Measurements from ENCODE around the gene UROD. TPM values are rescaled to one million over a fixed set of nuclear protein-coding genes. Genes with fewer than 3 reads are reported as not detected.
"Not testable (repeated sequence)": the region's sequence is repeated elsewhere in the genome, so short reads cannot be mapped to it uniquely, and the experiment has no call there.

UROD gene
- total RNA-seq, 2 experiments from 2014 or later, result 109 to 113 TPM

GRCh38 chr1:44995467-44996238 is 16.4 kb upstream of the UROD start:
- TF ChIP-seq CTCF (IDR thresholded peaks at IDR 0.05), result no peak
- no peak overlapping the region for H3K27ac Mint-ChIP-seq
- POLR2A ChIA-PET, result interaction anchor here (0.6 to 1.2 kb wide), 3 partner anchors 9 to 318 kb away, joined by 3 to 4 read pairs (median 3); partner anchors contain the start of gene UROD
- CTCF ChIA-PET, result interaction anchor here (1.7 kb wide), 1 partner anchor 9 kb away, joined by 4 read pairs; the partner anchor contains the start of gene EIF2B3
- no peak for ATAC-seq
- intact Hi-C loops (cut with micrococcal nuclease), result no loop called here
- H3K4me3 Mint-ChIP-seq, result no peak overlapping the region
- DNase-seq, result no peak
- H3K9me3 Mint-ChIP-seq, result no peaks in the 10 kb centered on the region
- H3K4me1 Mint-ChIP-seq (ENCODE audit: low read depth), result peaks cover under 1% of the 10 kb centered on the region
- no peaks in the 10 kb centered on the region for H3K27me3 Mint-ChIP-seq
- no peaks in the 10 kb centered on the region for H3K36me3 Mint-ChIP-seq (ENCODE audit: low read depth)

- H3K27me3 Mint-ChIP-seq, result no peaks in the 10 kb centered on the region
- intact Hi-C loops (cut with micrococcal nuclease), result no loop called here
- ATAC-seq, result no peak
- H3K36me3 Mint-ChIP-seq (ENCODE audit: low read depth), result peaks cover 6% of the 10 kb centered on the region
- ChIA-PET CTCF (interaction anchor here (0.7 to 1.1 kb wide), 2 partner anchors 12 to 32 kb away, joined by 3 read pairs; partner anchors contain the start of gene HECTD3), POLR2A (no interaction called here)
- H3K4me1 Mint-ChIP-seq (ENCODE audit: low read depth), result peaks cover 6% of the 10 kb centered on the region
- no peak overlapping the region for H3K4me3 Mint-ChIP-seq
- no peak for TF ChIP-seq CTCF (IDR thresholded peaks at IDR 0.05)
- no peak for DNase-seq
- H3K27ac Mint-ChIP-seq, result no peak overlapping the region
- H3K9me3 Mint-ChIP-seq, result no peaks in the 10 kb centered on the region
Observed at GRCh38 chr1:44999232-44999631, 12.8 kb upstream of the UROD start.

- no peak for DNase-seq
- POLR2A ChIA-PET, result no interaction called here
- no peak for TF ChIP-seq CTCF (IDR thresholded peaks at IDR 0.05)
- no peak for ATAC-seq
- no peaks in the 10 kb centered on the region for H3K27me3 Mint-ChIP-seq
- H3K4me1 Mint-ChIP-seq (ENCODE audit: low read depth), result peaks cover 6% of the 10 kb centered on the region
- CTCF ChIA-PET, result interaction anchor here (1.0 kb wide), 1 partner anchor 13 kb away, joined by 3 read pairs; no protein-coding TSS in a partner anchor
- peaks cover 6% of the 10 kb centered on the region for H3K36me3 Mint-ChIP-seq (ENCODE audit: low read depth)
- H3K27ac Mint-ChIP-seq, result peak overlapping the region; percentile 62
- intact Hi-C loops (cut with micrococcal nuclease), result no loop called here
- no peak overlapping the region for H3K4me3 Mint-ChIP-seq
- no peaks in the 10 kb centered on the region for H3K9me3 Mint-ChIP-seq
Observed at GRCh38 chr1:45001011-45001481, 11.0 kb upstream of the UROD start.

GRCh38 chr1:45001576-45001975 is 10.5 kb upstream of the UROD start:
- H3K4me1 Mint-ChIP-seq (ENCODE audit: low read depth); H3K9me3 Mint-ChIP-seq; H3K27ac Mint-ChIP-seq; DNase-seq; H3K36me3 Mint-ChIP-seq (ENCODE audit: low read depth); H3K4me3 Mint-ChIP-seq; intact Hi-C loops (cut with micrococcal nuclease); ATAC-seq; CTCF ChIA-PET; H3K27me3 Mint-ChIP-seq; POLR2A ChIA-PET: not testable (repeated sequence)

GRCh38 chr1:45002650-45003645 is 9.1 kb upstream of the UROD start:
- ATAC-seq (no peak), DNase-seq (no peak)
- CTCF ChIA-PET, result interaction anchor here (0.7 kb wide), 1 partner anchor 17 kb away, joined by 3 read pairs; the partner anchor contains the start of gene EIF2B3
- Mint-ChIP-seq H3K9me3 (no peaks in the 10 kb centered on the region), H3K4me3 (no peak overlapping the region), H3K4me1 (ENCODE audit: low read depth) (peaks cover 6% of the 10 kb centered on the region), H3K36me3 (ENCODE audit: low read depth) (peaks cover 6% of the 10 kb centered on the region), H3K27ac (peak overlapping the region; percentile 23), H3K27me3 (no peaks in the 10 kb centered on the region)
- no peak for TF ChIP-seq CTCF (IDR thresholded peaks at IDR 0.05)
- intact Hi-C loops (cut with micrococcal nuclease), result no loop called here
- POLR2A ChIA-PET, result interaction anchor here (0.9 to 1.4 kb wide), 2 partner anchors 272 to 300 kb away, joined by 4 to 5 read pairs; partner anchors contain the start of gene RNU5D-1

Measured in activated CD8-positive, alpha-beta T cell treated with anti-CD3 and anti-CD28 coated beads for 36 hours (primary cell).